Measurements from ENCODE around the gene MATN4.

Gene MATN4

GRCh38 chr20:45300961-45301360 lies 7.1 kb downstream of the MATN4 start:
- Histone ChIP-seq H3K9me2 (replicated peaks; ENCODE audit: insufficient read depth, low read length) (no peaks in the 10 kb centered on the region), H3K9ac (ENCODE audit: low read length) (no peak overlapping the region), H3K79me2 (ENCODE audit: low read length) (no peaks in the 10 kb centered on the region), H3K4me3 (ENCODE audit: low read length) (no peak overlapping the region), H3K36me3 (replicated peaks; ENCODE audit: insufficient read depth, low read length) (no peaks in the 10 kb centered on the region), H3K27me3 (replicated peaks; ENCODE audit: insufficient read depth, low read length) (peaks cover under 1% of the 10 kb centered on the region; the same call in 1 of the 2 replicates), H3K9me3 (replicated peaks; ENCODE audit: insufficient read depth, low read length) (no peaks in the 10 kb centered on the region), H3K4me2 (ENCODE audit: low read depth, low read length) (no peak overlapping the region), H3F3A (ENCODE audit: insufficient read depth, low read length) (no peaks in the 10 kb centered on the region), H4K20me1 (ENCODE audit: insufficient read depth, low read length) (no peaks in the 10 kb centered on the region), H3K4me1 (ENCODE audit: low read length) (no peaks in the 10 kb centered on the region), H2AFZ (ENCODE audit: low read length) (no peak overlapping the region), H3K27ac (ENCODE audit: low read length) (no peak overlapping the region)
- TF ChIP-seq EZH2phosphoT487 (IDR thresholded peaks at IDR 0.05; ENCODE audit: low read length), result no peak
- TF ChIP-seq, protein P1, sequence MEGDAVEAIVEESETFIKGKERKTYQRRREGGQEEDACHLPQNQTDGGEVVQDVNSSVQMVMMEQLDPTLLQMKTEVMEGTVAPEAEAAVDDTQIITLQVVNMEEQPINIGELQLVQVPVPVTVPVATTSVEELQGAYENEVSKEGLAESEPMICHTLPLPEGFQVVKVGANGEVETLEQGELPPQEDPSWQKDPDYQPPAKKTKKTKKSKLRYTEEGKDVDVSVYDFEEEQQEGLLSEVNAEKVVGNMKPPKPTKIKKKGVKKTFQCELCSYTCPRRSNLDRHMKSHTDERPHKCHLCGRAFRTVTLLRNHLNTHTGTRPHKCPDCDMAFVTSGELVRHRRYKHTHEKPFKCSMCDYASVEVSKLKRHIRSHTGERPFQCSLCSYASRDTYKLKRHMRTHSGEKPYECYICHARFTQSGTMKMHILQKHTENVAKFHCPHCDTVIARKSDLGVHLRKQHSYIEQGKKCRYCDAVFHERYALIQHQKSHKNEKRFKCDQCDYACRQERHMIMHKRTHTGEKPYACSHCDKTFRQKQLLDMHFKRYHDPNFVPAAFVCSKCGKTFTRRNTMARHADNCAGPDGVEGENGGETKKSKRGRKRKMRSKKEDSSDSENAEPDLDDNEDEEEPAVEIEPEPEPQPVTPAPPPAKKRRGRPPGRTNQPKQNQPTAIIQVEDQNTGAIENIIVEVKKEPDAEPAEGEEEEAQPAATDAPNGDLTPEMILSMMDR (IDR thresholded peaks at IDR 0.05; ENCODE audit: low read length), result peak; percentile 48
- DNase-seq, result peak; percentile 27

- DNase-seq, result no peak
- H3K79me2 ChIP-seq (ENCODE audit: low read length), result no peaks in the 10 kb centered on the region
- TF ChIP-seq EZH2 (optimal IDR thresholded peaks at IDR 0.05; ENCODE audit: low read depth, low read length), result no peak
- no peak for TF ChIP-seq EZH2phosphoT487 (IDR thresholded peaks at IDR 0.05; ENCODE audit: low read length)
- TF ChIP-seq, protein P1 (IDR thresholded peaks at IDR 0.05; ENCODE audit: low read length), result no peak
- H2AFZ ChIP-seq (ENCODE audit: low read length), result no peak overlapping the region
- H3K9ac ChIP-seq (ENCODE audit: low read length), result no peak overlapping the region
- H3F3A ChIP-seq (ENCODE audit: insufficient read depth, low read length), result no peaks in the 10 kb centered on the region
- no peaks in the 10 kb centered on the region for H3K4me1 ChIP-seq (ENCODE audit: low read length)
- no peaks in the 10 kb centered on the region for H3K9me3 ChIP-seq (replicated peaks; ENCODE audit: insufficient read depth, low read length)
- H3K4me2 ChIP-seq (ENCODE audit: low read depth, low read length), result no peak overlapping the region
- no peaks in the 10 kb centered on the region for H4K20me1 ChIP-seq (ENCODE audit: insufficient read depth, low read length)
- no peaks in the 10 kb centered on the region for H3K9me2 ChIP-seq (replicated peaks; ENCODE audit: insufficient read depth, low read length)
- H3K27ac ChIP-seq (ENCODE audit: low read length), result no peak overlapping the region
- no peaks in the 10 kb centered on the region for H3K36me3 ChIP-seq (replicated peaks; ENCODE audit: insufficient read depth, low read length)
- H3K4me3 ChIP-seq (ENCODE audit: low read length), result no peak overlapping the region
- no peaks in the 10 kb centered on the region for H3K27me3 ChIP-seq (replicated peaks; ENCODE audit: insufficient read depth, low read length)
These were observed 8.3 kb downstream of the MATN4 start for GRCh38 chr20:45299786-45300185.

GRCh38 chr20:45297786-45298497 lies 10.2 kb downstream of the MATN4 start:
- Histone ChIP-seq H3K4me2 (ENCODE audit: low read depth, low read length) (no peak overlapping the region), H3K9me3 (replicated peaks; ENCODE audit: insufficient read depth, low read length) (no peaks in the 10 kb centered on the region), H3F3A (ENCODE audit: insufficient read depth, low read length) (no peaks in the 10 kb centered on the region), H2AFZ (ENCODE audit: low read length) (no peak overlapping the region), H3K79me2 (ENCODE audit: low read length) (no peaks in the 10 kb centered on the region), H3K9ac (ENCODE audit: low read length) (no peak overlapping the region), H3K4me3 (ENCODE audit: low read length) (no peak overlapping the region), H3K9me2 (replicated peaks; ENCODE audit: insufficient read depth, low read length) (no peaks in the 10 kb centered on the region), H3K27me3 (replicated peaks; ENCODE audit: insufficient read depth, low read length) (peaks cover 3% of the 10 kb centered on the region), H3K27ac (ENCODE audit: low read length) (no peak overlapping the region), H4K20me1 (ENCODE audit: insufficient read depth, low read length) (no peaks in the 10 kb centered on the region), H3K36me3 (replicated peaks; ENCODE audit: insufficient read depth, low read length) (no peaks in the 10 kb centered on the region), H3K4me1 (ENCODE audit: low read length) (no peaks in the 10 kb centered on the region)
- no peak for TF ChIP-seq EZH2 (optimal IDR thresholded peaks at IDR 0.05; ENCODE audit: low read depth, low read length)
- no peak for TF ChIP-seq EZH2phosphoT487 (IDR thresholded peaks at IDR 0.05; ENCODE audit: low read length)
- TF ChIP-seq, protein P1 (IDR thresholded peaks at IDR 0.05; ENCODE audit: low read length), result no peak
- DNase-seq, result no peak

All from MM.1S (cell line).